Bronchial epithelial cell (primary cell): ENCODE data around the gene SLC52A3. TPM values are rescaled to one million over a fixed set of nuclear protein-coding genes. Genes with fewer than 3 reads are reported as not detected.

ENCODE experiments used
- DNase-seq: peaks from one replicate; pipeline ENCODE4 v3.0.0-alpha.2; 2010; ENCODE audit warnings: low read depth
- FAIRE-seq: peaks from 2 replicates; lab custom pipeline; 2011; peaks lifted over from hg19 to GRCh38; lab: Jason Lieb, UNC
- H3K27me3 ChIP-seq: 2 replicates; pipeline ENCODE4 v1.5.1; 2011; ENCODE audit warnings: low read length; ENCODE audit not compliant: control insufficient read depth, insufficient read depth
- H3K36me3 ChIP-seq: 2 replicates; pipeline ENCODE4 v1.5.1; 2011; ENCODE audit warnings: low read length; ENCODE audit not compliant: control insufficient read depth, insufficient read depth
- H3K4me3 ChIP-seq: 2 replicates; pipeline ENCODE4 v1.5.1; 2011; ENCODE audit warnings: mild to moderate bottlenecking, low read depth, low read length, control low read depth
- total RNA-seq: library from RNA; depleted of rRNA; stranded (reverse); fragments of >200 nt; gene quantifications from 2 replicates; pipeline ENCODE4 v1.2.1, GENCODE V29; 2014
- TF ChIP-seq, protein P1 (sequence below): IDR thresholded peaks from 2 replicates; pipeline ENCODE4 v1.5.1; 2011; ENCODE audit warnings: mild to moderate bottlenecking, moderate library complexity, low read length, control low read depth, inconsistent platforms; ENCODE audit not compliant: insufficient read depth, severe bottlenecking

Gene SLC52A3
- total RNA-seq, 1 donor from 2014 or later, result 0.53 TPM

GRCh38 chr20:772806-773205, 4.5 kb upstream of the SLC52A3 start:
- TF ChIP-seq, protein P1, sequence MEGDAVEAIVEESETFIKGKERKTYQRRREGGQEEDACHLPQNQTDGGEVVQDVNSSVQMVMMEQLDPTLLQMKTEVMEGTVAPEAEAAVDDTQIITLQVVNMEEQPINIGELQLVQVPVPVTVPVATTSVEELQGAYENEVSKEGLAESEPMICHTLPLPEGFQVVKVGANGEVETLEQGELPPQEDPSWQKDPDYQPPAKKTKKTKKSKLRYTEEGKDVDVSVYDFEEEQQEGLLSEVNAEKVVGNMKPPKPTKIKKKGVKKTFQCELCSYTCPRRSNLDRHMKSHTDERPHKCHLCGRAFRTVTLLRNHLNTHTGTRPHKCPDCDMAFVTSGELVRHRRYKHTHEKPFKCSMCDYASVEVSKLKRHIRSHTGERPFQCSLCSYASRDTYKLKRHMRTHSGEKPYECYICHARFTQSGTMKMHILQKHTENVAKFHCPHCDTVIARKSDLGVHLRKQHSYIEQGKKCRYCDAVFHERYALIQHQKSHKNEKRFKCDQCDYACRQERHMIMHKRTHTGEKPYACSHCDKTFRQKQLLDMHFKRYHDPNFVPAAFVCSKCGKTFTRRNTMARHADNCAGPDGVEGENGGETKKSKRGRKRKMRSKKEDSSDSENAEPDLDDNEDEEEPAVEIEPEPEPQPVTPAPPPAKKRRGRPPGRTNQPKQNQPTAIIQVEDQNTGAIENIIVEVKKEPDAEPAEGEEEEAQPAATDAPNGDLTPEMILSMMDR, result no peak
- no peak for FAIRE-seq
- H3K36me3 ChIP-seq, result no peaks in the 10 kb centered on the region
- no peak overlapping the region for H3K4me3 ChIP-seq
- no peaks in the 10 kb centered on the region for H3K27me3 ChIP-seq
- DNase-seq, result no peak

DNA sequence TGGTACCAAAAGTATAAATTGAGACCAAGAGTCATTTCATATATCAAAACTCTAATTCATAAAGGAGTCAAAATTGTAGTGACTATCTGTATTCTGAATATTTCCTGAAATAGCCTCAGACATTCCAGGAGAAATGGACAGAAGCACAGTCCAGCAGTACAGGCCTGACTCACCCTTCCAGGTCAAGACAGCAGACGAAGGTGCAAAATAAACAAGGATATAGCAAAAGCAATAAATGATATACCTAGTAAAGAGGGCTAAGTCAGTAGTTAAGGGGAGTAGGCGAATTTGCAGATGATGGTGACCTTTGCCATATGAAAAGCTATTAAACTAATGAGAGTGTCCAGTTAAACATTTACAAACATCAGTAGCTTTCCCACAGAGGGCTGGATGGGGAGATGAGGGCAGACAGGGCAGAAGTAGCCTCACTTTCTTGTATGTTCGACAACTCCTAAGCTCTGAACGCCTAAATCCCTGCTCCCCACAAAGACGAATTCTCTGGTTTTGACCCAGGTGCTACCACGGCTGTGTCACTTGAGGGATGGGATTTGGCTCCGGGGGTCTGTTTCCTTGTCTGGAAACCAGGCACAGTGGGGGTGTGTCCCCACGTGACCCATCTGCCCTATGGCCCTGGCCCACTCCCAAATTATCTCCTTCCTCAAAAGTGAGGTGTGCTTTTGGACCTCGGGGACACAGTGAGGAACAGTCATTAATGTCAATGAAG, 3.6 kb upstream of the SLC52A3 start:
- Histone ChIP-seq H3K36me3 (no peaks in the 10 kb centered on the region), H3K4me3 (no peak overlapping the region), H3K27me3 (no peaks in the 10 kb centered on the region)
- FAIRE-seq (no peak), DNase-seq (no peak)
- TF ChIP-seq, protein P1, result no peak

GRCh38 chr20:770691-771090, 2.4 kb upstream of the SLC52A3 start:
- TF ChIP-seq, protein P1, result no peak
- H3K27me3 ChIP-seq, result no peaks in the 10 kb centered on the region
- H3K4me3 ChIP-seq, result no peak overlapping the region
- H3K36me3 ChIP-seq, result no peaks in the 10 kb centered on the region
- DNase-seq (no peak), FAIRE-seq (no peak)

DNA sequence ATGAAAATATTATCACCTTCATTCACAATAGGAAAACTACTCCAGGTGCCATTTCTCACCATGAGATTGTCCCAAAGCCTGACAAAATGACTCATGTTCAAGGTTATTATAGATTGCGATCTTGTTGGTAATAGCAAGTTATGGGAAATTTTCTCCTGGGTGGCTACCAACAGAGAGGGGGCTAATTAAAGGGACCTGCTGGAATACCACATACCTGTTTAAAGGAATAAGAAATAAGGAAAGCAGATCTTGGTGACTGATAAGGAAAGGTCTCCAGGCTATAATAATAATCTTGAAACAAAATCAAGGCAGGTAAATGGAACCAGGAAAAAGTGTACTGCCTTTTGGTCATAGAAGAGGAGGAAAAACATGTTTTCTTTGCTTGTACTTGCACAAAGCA, 1.4 kb downstream of the SLC52A3 start:
- Histone ChIP-seq H3K4me3 (no peak overlapping the region), H3K36me3 (no peaks in the 10 kb centered on the region), H3K27me3 (no peaks in the 10 kb centered on the region)
- no peak for DNase-seq
- FAIRE-seq, result no peak
- TF ChIP-seq, protein P1, result no peak

GRCh38 chr20:764255-764654, 4.0 kb downstream of the SLC52A3 start:
- Histone ChIP-seq H3K36me3 (no peaks in the 10 kb centered on the region), H3K4me3 (no peak overlapping the region), H3K27me3 (no peaks in the 10 kb centered on the region)
- FAIRE-seq, result no peak
- TF ChIP-seq, protein P1, result no peak
- DNase-seq, result no peak
